H1 (cell line): ENCODE data around the gene CFAP157. TPM values are rescaled to one million over a fixed set of nuclear protein-coding genes. Genes with fewer than 3 reads are reported as not detected.

Experiments used
- ATF2 ChIP-seq: IDR thresholded peaks from 2 replicates; pipeline ENCODE4 v1.6.1; 2012; ENCODE audit warnings: low read length, inconsistent platforms
- CHD7 ChIP-seq: fragments of 300-600 bp; sonication (generic); IDR thresholded peaks from 2 replicates; pipeline ENCODE4 v1.7.1; 2012; ENCODE audit warnings: low read length, moderate library complexity, mild to moderate bottlenecking, inconsistent platforms; ENCODE audit not compliant: insufficient replicate concordance
- NRF1 ChIP-seq: IDR thresholded peaks from 2 replicates; pipeline ENCODE4 v1.6.1; 2011; ENCODE audit warnings: mild to moderate bottlenecking, low read depth, low read length, improper control_type of control experiment
- SP2 ChIP-seq: IDR thresholded peaks from 2 replicates; pipeline ENCODE4 v1.6.1; 2012; ENCODE audit warnings: mild to moderate bottlenecking, low read length, inconsistent platforms
- TBP ChIP-seq: IDR thresholded peaks from 2 replicates; pipeline ENCODE4 v1.6.1; 2011; ENCODE audit warnings: low read depth, low read length, improper control_type of control experiment
- polyA plus RNA-seq, 7 experiments: library from polyadenylated mRNA; depleted of rRNA in 3 of 7; stranded (reverse) in 5 of 7; unstranded in 2 of 7; fragments of >200 nt in 5 of 7; fragments of 200-250 nt in 2 of 7; gene quantifications; 1 replicate in 5 of 7; 2 replicates in 1 of 7; 4 replicates in 1 of 7; pipeline versions ENCODE4 v1.2.1 to v1.2.3, GENCODE V29; 2011 to 2013; ENCODE audit warnings: missing spikeins in 2 of 7, mixed read lengths in 2 of 7
- total RNA-seq: library from RNA; stranded (reverse); fragmentation: NEBNext Ultra II Directional; extraction: Animal tissue kit (Norgen Biotek cat#: 25700); gene quantifications from 2 replicates; pipeline ENCODE4 v1.2.1, GENCODE V29; 2021

Gene CFAP157
- total and polyA plus RNA-seq, 2 of the 8 experiments (the other 6 are each of a cell fraction or from before 2014, with no cell fraction given), result not detected

- TF ChIP-seq CHD7, result no peak
- TF ChIP-seq TBP, result no peak
- no peak for TF ChIP-seq SP2
- TF ChIP-seq NRF1, result no peak
- no peak for TF ChIP-seq ATF2
Measured at GRCh38 chr9:127694890-127695720, 11.7 kb upstream of the CFAP157 start (continued).
